HepG2 (cell line): ENCODE data around the gene RASAL1. TPM values are rescaled to one million over a fixed set of nuclear protein-coding genes. Genes with fewer than 3 reads are reported as not detected.
A peak's percentile ranks its signal among the peaks of the same experiment; 100 is the strongest.

Experiments used
- ATAC-seq: fragments of 200-7000 bp; cut with Tn5 transposase; 3 replicates; pipeline ENCODE4 v1.9.1; 2020; ENCODE audit warnings: mild to moderate bottlenecking, moderate library complexity
- BruUV-seq: library from RNA; stranded (reverse); fragments of 400-500 nt; replicated peaks from 2 replicates; lab custom pipeline; 2021; lab: Mats Ljungman, UMichigan
- CTCF ChIA-PET: fragments of 300-600 bp; formaldehyde crosslinking; extraction: SDS; loops from one replicate; lab custom pipeline; 2021; ENCODE audit warnings: low total read pairs, inconsistent platforms, low intra/inter-chr PET ratio; lab: Yijun Ruan, JAX
- POLR2A ChIA-PET: fragments of 350-600 bp; sonication (Branson Sonifier 250); formaldehyde crosslinking; loops from one replicate; lab custom pipeline; 2020; ENCODE audit warnings: antibody characterized with exemption, inconsistent platforms; lab: Yijun Ruan, JAX
- DNase-seq: peaks from one replicate; pipeline ENCODE4 v3.0.0-alpha.2; 2015; ENCODE audit warnings: low spot score
- FAIRE-seq: peaks from 3 replicates; lab custom pipeline; 2011; peaks lifted over from hg19 to GRCh38; lab: Jason Lieb, UNC
- H2AFZ ChIP-seq: one replicate; pipeline ENCODE4 v1.6.1; 2011; ENCODE audit warnings: low read length, inconsistent platforms
- H3K27ac ChIP-seq: fragments of 300-600 bp; 3 replicates; pipeline ENCODE4 v1.8.0; 2011; ENCODE audit warnings: mixed run types, mild to moderate bottlenecking, mixed read lengths, low read length, inconsistent platforms; ENCODE audit not compliant: insufficient read depth; ENCODE audit errors: extremely low read length
- H3K27me3 ChIP-seq, 2 experiments: fragments of 200-600 bp in 1 of 2; 2 replicates in 1 of 2; 3 replicates in 1 of 2; pipeline versions ENCODE4 v1.6.0 to v1.8.0; 2011; ENCODE audit warnings: low read length in 2 of 2, mild to moderate bottlenecking in 2 of 2, moderate library complexity in 2 of 2, inconsistent platforms in 1 of 2; ENCODE audit not compliant: insufficient read depth in 2 of 2, control insufficient read depth in 1 of 2
- H3K36me3 ChIP-seq, 2 experiments: fragments of 200-600 bp in 1 of 2; replicated peaks in 1 of 2; 2 replicates in 1 of 2; 3 replicates in 1 of 2; pipeline versions ENCODE4 v1.5.1 to v1.8.0; 2011; ENCODE audit warnings: low read length in 2 of 2, inconsistent platforms in 1 of 2; ENCODE audit not compliant: insufficient read depth in 2 of 2, control insufficient read depth in 1 of 2
- H3K4me1 ChIP-seq: 2 replicates; pipeline ENCODE4 v1.5.1; 2012; ENCODE audit warnings: low read length, inconsistent platforms; ENCODE audit not compliant: insufficient read depth
- H3K4me2 ChIP-seq: 2 replicates; pipeline ENCODE4 v1.6.0; 2011; ENCODE audit warnings: low read depth, low read length, inconsistent platforms
- H3K4me3 ChIP-seq, 3 experiments: fragments of 200-600 bp in 1 of 3; sonication (generic), shearing (Covaris generic) in 1 of 3; replicated peaks in 1 of 3; 2 replicates each; pipeline ENCODE4 v1.5.1; 2011 to 2016; ENCODE audit warnings: low read length in 3 of 3, inconsistent platforms in 2 of 3, low read depth in 2 of 3, mild to moderate bottlenecking in 2 of 3, control low read depth in 1 of 3, mixed read lengths in 1 of 3; ENCODE audit not compliant: insufficient read depth in 1 of 3
- H3K79me2 ChIP-seq: one replicate; pipeline ENCODE4 v1.6.1; 2011; ENCODE audit warnings: low read length, inconsistent platforms; ENCODE audit not compliant: insufficient read depth
- H3K9ac ChIP-seq: 2 replicates; pipeline ENCODE4 v1.6.0; 2011; ENCODE audit warnings: mild to moderate bottlenecking, low read depth, low read length, inconsistent platforms; ENCODE audit not compliant: insufficient read depth
- H3K9me3 ChIP-seq: 2 replicates; pipeline ENCODE4 v1.5.1; 2012; ENCODE audit warnings: mild to moderate bottlenecking, low read length
- H4K20me1 ChIP-seq: 2 replicates; pipeline ENCODE4 v1.6.0; 2011; ENCODE audit warnings: inconsistent platforms, mild to moderate bottlenecking, low read length, moderate library complexity; ENCODE audit not compliant: insufficient read depth
- AGO2 ChIP-seq: fragments of 200-400 bp; formaldehyde crosslinking; optimal IDR thresholded peaks from 2 replicates; pipeline ENCODE3; 2017; ENCODE audit warnings: mild to moderate bottlenecking, low read depth, low read length, moderate library complexity
- NFATC3 ChIP-seq: sonication (generic); formaldehyde crosslinking; IDR thresholded peaks from 2 replicates; pipeline ENCODE4 v1.5.1; 2020; ENCODE audit warnings: mild to moderate bottlenecking, missing genetic modification reagents
- PHF20 ChIP-seq: sonication (generic); formaldehyde crosslinking; IDR thresholded peaks from 2 replicates; pipeline ENCODE4 v1.5.0; 2020; ENCODE audit warnings: mild to moderate bottlenecking, missing genetic modification reagents
- RBFOX2 ChIP-seq: fragments of 200-400 bp; formaldehyde crosslinking; IDR thresholded peaks from 2 replicates; pipeline ENCODE4 v1.6.1; 2017; ENCODE audit warnings: low read depth, mild to moderate bottlenecking, low read length
- ZKSCAN8 ChIP-seq: IDR thresholded peaks from 2 replicates; pipeline ENCODE4 v1.6.1; 2016; ENCODE audit warnings: borderline replicate concordance, missing genetic modification reagents, missing compliant biosample characterization
- ZNF562 ChIP-seq: sonication (generic); formaldehyde crosslinking; IDR thresholded peaks from 2 replicates; pipeline ENCODE4 v1.8.0; 2022; ENCODE audit warnings: missing genetic modification reagents, borderline replicate concordance
- ZSCAN25 ChIP-seq: sonication (generic); formaldehyde crosslinking; IDR thresholded peaks from 2 replicates; pipeline ENCODE4 v1.8.0; 2022; ENCODE audit warnings: mild to moderate bottlenecking, missing genetic modification reagents
- WGBS: methylation state at CpG from one replicate; pipeline ENCODE4 v1.1.6; 2017; ENCODE audit warnings: low lambda C conversion rate; 5-methylcytosine and 5-hydroxymethylcytosine counted together
- in situ Hi-C: cut with HindIII; loops from 2 replicates; pipeline ENCODE4 v1.10.0; 2017; ENCODE audit warnings: low pct_unique_long_range_greater_than_20kb; ENCODE audit not compliant: extremely low pct_ligation_motif_present
- intact Hi-C: fragments of 100-400 bp; cut with micrococcal nuclease; formaldehyde crosslinking; loops from one replicate; pipeline ENCODE4 v1.10.0; 2022; ENCODE audit not compliant: unreplicated experiment
- polyA plus RNA-seq, 8 experiments: library from polyadenylated mRNA; depleted of rRNA in 3 of 8; stranded (reverse) in 7 of 8; unstranded in 1 of 8; fragments of >200 nt; fragmentation: Illumina TruSeq in 4 of 8; extraction: Trizol in 4 of 8; gene quantifications; 2 replicates each; pipeline versions ENCODE4 v1.2.1 to v1.2.3, GENCODE V29; 2011 to 2016; ENCODE audit warnings: low read depth in 4 of 8, missing spikeins in 1 of 8, mixed read lengths in 1 of 8; ENCODE audit not compliant: insufficient read depth in 1 of 8
- total RNA-seq, 5 experiments: library from RNA; depleted of rRNA; stranded (reverse); fragments of >200 nt; fragmentation: Illumina TruSeq; extraction: Trizol; gene quantifications; 2 replicates each; pipeline ENCODE4 v1.2.3, GENCODE V29; 2016; ENCODE audit warnings: low read depth in 1 of 5
- TF ChIP-seq, protein P1 (sequence below): sonication (generic); IDR thresholded peaks from 2 replicates; pipeline ENCODE4 v1.6.1; 2016; ENCODE audit warnings: low read depth, borderline replicate concordance

The RASAL1 gene
- total and polyA plus RNA-seq, 2 of the 13 experiments (the other 11 are each of a cell fraction or from before 2014, with no cell fraction given), result not detected

DNA sequence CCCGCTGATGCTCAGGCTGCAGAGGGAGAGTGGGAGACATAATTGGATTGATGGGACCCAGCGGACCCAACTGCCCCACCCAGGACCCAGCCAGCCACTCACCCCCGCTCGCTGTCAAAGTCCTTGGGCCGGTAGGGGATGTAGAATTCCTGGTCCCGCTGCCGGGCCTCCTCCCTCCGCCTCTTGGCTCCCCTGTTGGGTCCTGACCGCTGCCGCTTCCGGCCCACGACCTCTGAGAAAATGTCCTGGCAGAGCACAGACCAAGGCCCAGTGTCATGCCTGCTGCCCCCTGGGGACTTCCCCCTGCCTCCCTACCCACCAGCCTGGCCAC, 27.4 kb upstream of the RASAL1 start:
- CTCF ChIA-PET, result no interaction called here
- in situ Hi-C loops, result no loop called here

DNA sequence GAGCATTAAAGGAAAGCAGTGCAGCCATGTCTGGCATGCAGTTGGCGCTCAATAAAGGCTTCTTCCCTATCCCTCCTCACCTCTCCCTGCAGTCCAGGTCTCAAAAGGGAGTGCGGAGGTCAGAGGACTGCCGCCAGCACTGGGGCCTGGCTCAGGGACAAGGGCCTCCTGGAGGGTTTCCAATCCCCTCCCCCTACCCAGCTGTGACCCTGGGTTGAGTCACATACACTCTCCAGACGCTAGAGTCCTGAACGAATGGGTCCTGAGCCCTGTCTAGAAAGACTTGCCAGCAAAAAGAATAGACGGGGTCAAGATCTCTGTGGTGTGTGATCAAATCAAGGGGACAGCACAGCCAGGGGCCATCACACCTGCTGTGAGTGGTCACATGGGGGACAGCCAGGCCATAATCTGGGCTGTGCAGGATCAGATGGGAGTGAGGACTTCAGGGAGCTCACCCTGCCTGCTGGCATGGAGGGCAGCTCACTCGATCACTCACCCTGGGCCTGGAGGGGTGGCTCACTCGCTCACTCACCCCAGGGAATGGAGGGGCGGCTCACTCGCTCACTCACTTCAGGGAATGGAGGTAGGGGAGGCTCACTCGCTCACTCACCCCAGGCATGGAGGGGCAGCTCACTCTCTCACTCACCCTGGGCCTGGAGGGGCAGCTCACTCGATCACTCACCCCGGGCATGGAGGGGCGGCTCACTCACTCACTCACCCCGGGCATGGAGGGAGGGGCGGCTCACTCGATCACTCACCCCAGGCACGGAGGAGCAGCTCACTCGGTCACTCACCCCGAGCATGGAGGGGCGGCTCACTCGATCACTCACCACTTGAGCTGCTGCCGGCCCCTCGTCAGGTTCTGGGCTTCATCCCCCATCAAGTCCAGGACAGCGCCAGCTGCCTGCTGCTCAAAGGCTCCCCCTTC, 26.8 kb upstream of the RASAL1 start:
- no peak for FAIRE-seq
- no peaks in the 10 kb centered on the region for H3K4me1 ChIP-seq
- ChIA-PET POLR2A (interaction anchor here (1.3 kb wide), 1 partner anchor 22 kb away, joined by 5 read pairs; the partner anchor contains the start of genes DDX54 and RITA1), CTCF (no interaction called here)
- H2AFZ ChIP-seq, result no peak overlapping the region
- H3K79me2 ChIP-seq, result no peaks in the 10 kb centered on the region
- in situ Hi-C loops (no loop called here), intact Hi-C loops (no loop called here)
- BruUV-seq, result no TSS peak
- peak; percentile 16; the same call in 1 of the 3 replicates for ATAC-seq
- DNase-seq, result no peak
- TF ChIP-seq ZKSCAN8 (CRISPR knock-in tag) (peak; percentile 79), RBFOX2 (0 out of 2 replicates have a peak, but pooled peaks have one; percentile 37), ZSCAN25 (CRISPR knock-in tag) (0 out of 2 replicates have a peak, but pooled peaks have one; percentile 20), ZNF562 (CRISPR knock-in tag) (no peak), PHF20 (CRISPR knock-in tag) (no peak), AGO2 (peak; percentile 9)
- TF ChIP-seq, protein P1, sequence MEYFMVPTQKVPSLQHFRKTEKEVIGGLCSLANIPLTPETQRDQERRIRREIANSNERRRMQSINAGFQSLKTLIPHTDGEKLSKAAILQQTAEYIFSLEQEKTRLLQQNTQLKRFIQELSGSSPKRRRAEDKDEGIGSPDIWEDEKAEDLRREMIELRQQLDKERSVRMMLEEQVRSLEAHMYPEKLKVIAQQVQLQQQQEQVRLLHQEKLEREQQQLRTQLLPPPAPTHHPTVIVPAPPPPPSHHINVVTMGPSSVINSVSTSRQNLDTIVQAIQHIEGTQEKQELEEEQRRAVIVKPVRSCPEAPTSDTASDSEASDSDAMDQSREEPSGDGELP, result peak; percentile 45; the same call in 1 of the 2 replicates
- H4K20me1 ChIP-seq, result peaks cover 4% of the 10 kb centered on the region; the same call in 1 of the 2 replicates
- no peak overlapping the region for H3K9ac ChIP-seq
- H3K36me3 ChIP-seq, result peaks cover 41 to 74% of the 10 kb centered on the region in 2 experiments
- H3K27ac ChIP-seq, result no peak overlapping the region
- no peak overlapping the region for H3K4me3 ChIP-seq
- 83% methylated on average over 13 of the region's 25 CpGs for WGBS
- no peak overlapping the region for H3K4me2 ChIP-seq
- H3K9me3 ChIP-seq, result no peaks in the 10 kb centered on the region
- H3K27me3 ChIP-seq, result no peaks in the 10 kb centered on the region

More for the DNA sequence above, 27.4 kb upstream of the RASAL1 start:
- peaks cover 4% of the 10 kb centered on the region; the same call in 1 of the 2 replicates for H4K20me1 ChIP-seq
- no peak for FAIRE-seq
- no peak overlapping the region for H3K4me2 ChIP-seq
- H2AFZ ChIP-seq, result no peak overlapping the region
- no peaks in the 10 kb centered on the region for H3K79me2 ChIP-seq
- TF ChIP-seq AGO2, result peak; percentile 48
- no peak for TF ChIP-seq NFATC3 (CRISPR knock-in tag)
- no peak for ATAC-seq
- H3K36me3 ChIP-seq, result peaks cover 43 to 79% of the 10 kb centered on the region in 2 experiments
- no peak overlapping the region for H3K9ac ChIP-seq
- no TSS peak for BruUV-seq
- no peak overlapping the region for H3K4me3 ChIP-seq
- no peak overlapping the region for H3K27ac ChIP-seq
- no peaks in the 10 kb centered on the region for H3K4me1 ChIP-seq
- POLR2A ChIA-PET, result no interaction called here
- H3K27me3 ChIP-seq, result no peaks in the 10 kb centered on the region
- no peaks in the 10 kb centered on the region for H3K9me3 ChIP-seq
- DNase-seq, result no peak
- WGBS, result 96% methylated on average over 5 of the region's 12 CpGs
- intact Hi-C loops, result no loop called here
